Peyer's patch (tissue), 4 donors: ENCODE results near the gene TAPBPL.

ENCODE experiments used
- POLR2A ChIP-seq, 2 donors: fragments of 450-650 bp; IDR thresholded peaks; one replicate each; pipeline ENCODE4 v1.5.1; 2017; ENCODE audit warnings: antibody characterized with exemption in 2 of 2, mild to moderate bottlenecking in 2 of 2, moderate library complexity in 2 of 2
- TF ChIP-seq, protein P1 (sequence below), 6 experiments: fragments of 450-650 bp in 4 of 6; fragments of 200-600 bp in 2 of 6; sonication (generic) in 1 of 6; IDR thresholded peaks; one replicate each; pipeline ENCODE4 v1.5.1; 2017 to 2019; ENCODE audit warnings: antibody characterized with exemption in 6 of 6, mild to moderate bottlenecking in 3 of 6, moderate library complexity in 1 of 6

DNA sequence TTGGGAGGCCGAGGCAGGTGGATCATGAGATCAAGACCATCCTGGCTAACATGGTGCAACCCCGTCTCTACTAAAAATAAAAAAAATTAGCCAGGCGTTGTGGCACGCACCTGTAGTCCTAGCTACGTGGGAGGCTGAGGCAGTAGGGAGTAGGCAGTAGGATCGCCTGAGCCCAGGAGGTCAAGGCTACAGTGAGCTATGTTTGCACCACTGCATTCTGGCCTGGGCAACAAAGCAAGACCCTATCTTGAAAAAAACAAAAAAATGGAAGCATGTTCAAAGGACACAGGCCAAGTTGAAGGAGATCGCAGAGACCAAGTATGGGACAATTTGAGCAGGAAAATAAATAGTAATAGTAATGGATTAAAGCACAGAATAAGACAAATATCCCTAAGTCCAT lies 56.2 kb downstream of the TAPBPL start:
- TF ChIP-seq POLR2A (IDR thresholded peaks at IDR 0.05), result no peak
- TF ChIP-seq, protein P1, sequence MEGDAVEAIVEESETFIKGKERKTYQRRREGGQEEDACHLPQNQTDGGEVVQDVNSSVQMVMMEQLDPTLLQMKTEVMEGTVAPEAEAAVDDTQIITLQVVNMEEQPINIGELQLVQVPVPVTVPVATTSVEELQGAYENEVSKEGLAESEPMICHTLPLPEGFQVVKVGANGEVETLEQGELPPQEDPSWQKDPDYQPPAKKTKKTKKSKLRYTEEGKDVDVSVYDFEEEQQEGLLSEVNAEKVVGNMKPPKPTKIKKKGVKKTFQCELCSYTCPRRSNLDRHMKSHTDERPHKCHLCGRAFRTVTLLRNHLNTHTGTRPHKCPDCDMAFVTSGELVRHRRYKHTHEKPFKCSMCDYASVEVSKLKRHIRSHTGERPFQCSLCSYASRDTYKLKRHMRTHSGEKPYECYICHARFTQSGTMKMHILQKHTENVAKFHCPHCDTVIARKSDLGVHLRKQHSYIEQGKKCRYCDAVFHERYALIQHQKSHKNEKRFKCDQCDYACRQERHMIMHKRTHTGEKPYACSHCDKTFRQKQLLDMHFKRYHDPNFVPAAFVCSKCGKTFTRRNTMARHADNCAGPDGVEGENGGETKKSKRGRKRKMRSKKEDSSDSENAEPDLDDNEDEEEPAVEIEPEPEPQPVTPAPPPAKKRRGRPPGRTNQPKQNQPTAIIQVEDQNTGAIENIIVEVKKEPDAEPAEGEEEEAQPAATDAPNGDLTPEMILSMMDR (IDR thresholded peaks at IDR 0.05), result no peak
